Measurements from ENCODE around the gene USP24.

The USP24 gene

DNA sequence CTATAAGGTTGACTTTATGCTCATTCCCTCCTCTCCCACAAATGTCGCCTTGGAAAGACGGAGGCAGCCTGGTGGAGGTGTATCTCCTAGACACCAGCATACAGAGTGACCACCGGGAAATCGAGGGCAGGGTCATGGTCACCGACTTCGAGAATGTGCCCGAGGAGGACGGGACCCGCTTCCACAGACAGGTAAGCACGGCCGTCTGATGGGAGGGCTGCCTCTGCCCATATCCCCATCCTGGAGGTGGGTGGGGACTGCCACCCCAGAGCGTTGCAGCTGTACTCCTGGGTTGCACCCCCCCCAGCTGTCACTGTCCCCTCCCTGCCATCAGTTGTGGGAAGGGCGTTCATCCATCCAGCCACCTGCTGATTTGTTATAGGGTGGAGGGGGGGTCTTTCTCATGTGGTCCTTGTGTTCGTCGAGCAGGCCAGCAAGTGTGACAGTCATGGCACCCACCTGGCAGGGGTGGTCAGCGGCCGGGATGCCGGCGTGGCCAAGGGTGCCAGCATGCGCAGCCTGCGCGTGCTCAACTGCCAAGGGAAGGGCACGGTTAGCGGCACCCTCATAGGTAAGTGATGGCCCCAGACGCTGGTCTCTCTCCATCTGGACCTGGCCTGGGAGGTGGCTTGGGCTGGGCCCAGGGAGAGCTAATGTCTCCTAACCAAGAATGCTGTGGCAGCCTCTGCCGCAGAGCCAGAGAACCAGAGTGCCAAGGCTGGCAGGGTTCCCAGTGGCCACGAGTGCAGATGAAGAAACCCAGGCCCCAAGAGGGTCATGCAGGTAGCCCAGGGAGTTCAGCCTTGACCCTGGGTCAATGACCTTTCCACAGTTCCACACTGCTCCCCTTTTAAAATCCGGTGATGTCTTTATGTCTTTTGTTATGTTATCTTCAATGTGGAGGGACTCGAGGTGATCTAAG, 162.7 kb downstream of the USP24 start:
- no peak for DNase-seq (ENCODE audit: low read depth, low spot score)

DNA sequence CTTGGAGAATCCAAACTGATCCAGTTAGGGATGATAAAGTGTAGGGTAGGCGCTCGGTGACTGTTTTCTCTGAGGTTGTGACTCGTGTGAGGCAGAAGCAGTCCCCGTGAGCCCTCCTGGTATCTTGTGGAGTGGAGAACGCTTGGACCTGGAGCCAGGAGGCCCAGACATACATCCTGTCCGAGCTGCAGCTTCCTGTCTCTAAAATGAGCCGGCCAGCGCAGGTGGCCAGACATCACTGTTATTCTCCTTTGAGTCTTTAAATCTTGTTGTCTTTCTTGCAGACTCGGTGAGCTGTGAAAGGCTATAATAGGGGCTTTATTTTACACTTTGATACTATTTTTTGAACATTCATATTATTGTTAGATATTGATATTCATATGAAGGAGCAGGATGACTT, 163.5 kb downstream of the USP24 start:
- DNase-seq (ENCODE audit: low read depth, low spot score), result no peak

DNA sequence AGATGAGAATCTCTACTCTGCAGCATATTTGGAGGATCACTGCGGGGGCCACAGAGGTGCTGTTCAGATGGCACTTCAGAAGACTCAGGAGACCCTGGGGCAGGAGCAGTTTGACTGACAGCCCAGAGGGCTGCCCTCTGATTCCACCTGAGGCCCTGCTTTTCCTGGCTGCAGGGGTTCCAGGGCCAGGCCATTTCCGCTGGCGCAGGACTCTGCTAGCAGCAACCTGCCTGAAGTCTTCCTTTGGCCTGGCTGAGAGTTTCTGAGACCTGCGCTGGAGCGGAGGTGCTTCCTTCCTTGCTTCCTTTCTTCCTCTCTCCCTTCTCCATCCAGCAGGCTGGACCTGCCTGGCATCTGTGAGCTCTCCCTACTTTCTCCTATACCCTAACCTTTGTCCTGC, 164.0 kb downstream of the USP24 start:
- no peak for DNase-seq (ENCODE audit: low read depth, low spot score)

DNA sequence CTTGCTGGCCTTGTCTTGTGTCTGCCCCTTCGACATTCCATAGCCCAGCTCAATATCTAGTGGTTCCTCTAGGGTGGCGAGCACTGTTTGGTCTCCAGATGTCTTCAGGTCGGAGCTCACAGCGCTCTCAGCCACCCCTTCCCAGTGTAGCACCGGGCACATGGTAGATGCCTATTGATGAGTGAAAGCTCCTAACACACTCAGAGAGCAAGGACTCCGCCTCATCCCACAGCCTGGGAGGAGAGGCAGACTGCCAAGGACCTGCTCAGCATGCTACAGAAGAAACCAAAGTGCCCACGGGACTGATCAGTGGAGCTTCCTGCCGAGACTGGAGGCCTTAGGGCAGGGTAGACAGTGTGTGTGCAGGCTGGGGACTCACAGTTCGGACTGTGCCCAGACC, 164.9 kb downstream of the USP24 start:
- DNase-seq (ENCODE audit: low read depth, low spot score), result peak; percentile 50

DNA sequence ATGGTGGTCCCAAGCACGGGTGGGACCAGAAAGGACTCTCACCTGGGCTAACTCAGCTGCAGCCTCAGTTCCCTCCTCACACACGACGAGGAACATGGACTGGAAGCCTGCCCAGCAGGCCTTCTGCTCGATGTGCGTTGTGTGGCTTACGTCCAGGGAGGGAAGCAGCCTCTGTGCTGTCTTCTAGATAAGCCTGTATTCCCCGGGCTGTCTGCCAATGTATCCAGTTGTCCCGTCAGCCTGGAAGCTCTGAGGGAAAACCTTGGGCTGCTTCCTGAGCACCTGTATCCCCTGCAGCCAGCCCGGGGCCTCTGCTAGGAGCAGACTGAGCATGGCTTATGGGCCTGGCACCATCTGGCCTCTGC, 165.3 kb downstream of the USP24 start:
- no peak for DNase-seq (ENCODE audit: low read depth, low spot score)

DNA sequence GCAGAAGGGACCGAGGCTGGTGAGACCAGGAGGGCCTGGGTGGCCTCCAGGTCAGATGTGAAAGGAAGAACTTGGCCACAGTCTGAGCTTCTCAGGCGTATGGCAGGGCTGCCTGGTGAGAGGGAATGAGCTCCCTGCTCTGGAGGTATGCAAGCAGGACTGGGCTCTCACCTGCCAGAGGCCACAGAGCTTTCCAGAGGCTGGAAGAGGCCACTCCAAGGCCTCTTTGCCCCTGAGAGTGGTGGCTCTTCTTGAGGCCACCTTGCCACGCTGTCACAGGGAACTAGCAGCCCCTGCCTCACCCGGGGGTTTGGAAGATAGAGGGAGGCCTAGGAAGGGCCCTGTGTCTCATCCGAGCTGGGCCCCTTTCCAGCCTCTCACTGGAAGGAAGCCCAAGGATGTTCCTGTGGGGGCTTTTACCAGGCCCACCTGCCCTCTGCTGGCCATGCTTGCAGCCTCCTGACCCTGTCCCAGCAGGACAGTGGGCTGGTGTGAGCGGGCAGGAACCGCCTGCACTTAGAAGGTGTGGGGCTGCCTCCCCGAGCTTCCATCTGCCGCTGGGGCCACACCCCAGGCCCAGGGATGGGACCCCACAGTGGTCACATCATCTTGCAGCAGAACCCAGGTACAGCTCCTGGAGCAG, 165.8 kb downstream of the USP24 start:
- DNase-seq (ENCODE audit: low read depth, low spot score), result no peak

DNA sequence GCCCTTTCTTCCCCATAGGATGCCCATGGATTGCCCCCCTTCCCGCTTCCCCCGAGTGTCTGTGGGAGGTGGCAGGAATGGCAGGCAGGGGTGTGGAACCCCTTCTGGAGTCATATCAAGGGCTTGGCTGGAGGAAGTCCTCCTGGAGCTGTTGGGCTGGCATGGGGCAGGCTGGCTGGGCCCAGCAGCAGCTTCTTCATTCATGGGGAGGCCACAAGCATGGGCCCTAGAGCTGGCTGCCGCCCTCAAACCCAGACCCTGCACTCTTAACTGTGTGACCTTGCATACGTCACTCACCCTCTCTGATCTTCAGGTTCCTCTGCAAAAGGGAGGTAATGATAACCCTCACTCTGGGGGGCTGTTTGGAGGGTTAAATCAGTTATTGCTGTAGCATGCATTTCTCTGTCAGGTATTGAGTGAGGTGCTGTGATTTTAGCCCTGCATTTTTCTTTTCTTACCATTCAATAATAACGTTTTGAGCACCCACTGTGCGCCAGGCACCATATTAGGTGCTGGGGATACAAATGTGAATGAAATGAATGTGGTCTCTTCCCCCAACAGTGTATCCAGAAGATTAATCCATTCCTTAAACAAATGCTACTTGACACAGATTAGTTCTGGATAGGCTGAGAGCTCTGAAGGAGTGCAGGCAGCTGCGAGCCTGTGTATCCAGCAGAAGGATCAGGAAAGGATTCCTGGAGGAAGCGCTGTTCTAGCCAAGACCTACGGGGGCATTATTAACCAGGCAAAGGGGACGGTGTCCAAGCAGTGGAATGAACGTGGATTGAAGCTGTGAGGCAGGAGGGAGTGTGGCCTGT, 166.5 kb downstream of the USP24 start:
- no peak for DNase-seq (ENCODE audit: low read depth, low spot score)

DNA sequence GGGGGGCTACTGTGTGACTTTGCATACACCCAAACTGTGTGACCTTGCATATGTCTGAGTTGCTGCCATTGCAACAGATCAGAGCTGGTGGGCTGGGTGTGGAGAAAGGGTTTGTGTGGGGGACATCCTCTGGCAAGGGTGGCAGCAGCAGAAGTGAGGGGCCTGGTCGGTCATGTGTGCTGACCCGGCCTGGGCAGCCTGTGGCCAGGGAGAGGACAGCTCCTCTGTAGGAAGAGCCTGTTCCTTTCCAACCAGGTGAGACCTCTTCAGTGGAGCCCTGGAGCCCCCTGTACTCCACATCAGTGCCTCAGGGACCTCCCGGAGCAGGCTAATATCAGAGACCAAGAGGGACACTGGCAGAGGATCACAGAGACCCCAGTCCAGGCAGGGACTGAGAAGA, 167.6 kb downstream of the USP24 start:
- DNase-seq (ENCODE audit: low read depth, low spot score), result no peak

DNA sequence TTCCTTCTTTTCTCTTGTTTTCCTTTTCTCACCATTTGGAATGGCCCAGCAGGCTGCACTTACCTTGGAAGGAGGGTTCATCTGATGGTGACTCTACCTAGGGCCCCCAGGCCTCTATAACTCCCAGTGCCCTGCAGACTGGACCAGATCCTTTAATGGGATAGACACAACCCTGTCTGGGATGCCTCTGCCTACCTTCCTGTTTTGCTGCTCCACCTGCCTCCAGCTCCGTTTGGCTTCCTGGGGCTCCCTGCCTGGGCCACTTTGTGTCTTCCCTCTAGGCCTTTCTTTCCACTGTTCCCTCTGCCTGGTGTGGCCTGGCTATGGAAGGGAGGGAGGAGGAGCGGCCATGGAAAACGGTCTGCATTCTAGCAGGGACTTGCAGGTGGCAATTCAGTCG, 168.3 kb downstream of the USP24 start:
- DNase-seq (ENCODE audit: low read depth, low spot score), result no peak

DNA sequence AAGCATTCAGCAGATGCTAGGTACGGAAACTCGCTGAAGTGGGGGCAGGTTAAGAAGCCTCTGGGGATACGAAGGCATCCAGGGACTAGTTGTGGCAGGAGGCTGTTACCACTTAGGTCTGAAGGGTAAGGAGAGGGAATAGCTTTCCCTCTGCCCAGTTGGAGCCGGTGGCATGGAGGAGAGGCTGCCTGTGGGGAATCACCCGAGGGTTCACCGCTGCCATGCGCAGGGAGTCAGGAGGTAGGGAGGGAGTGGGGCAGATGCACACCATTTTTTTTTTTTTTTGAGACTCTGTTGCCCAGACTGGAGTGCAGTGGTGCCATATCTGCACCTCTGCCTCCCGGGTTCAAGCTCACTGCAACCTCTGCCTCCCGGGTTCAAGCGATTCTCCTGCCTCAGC, 169.7 kb downstream of the USP24 start:
- DNase-seq (ENCODE audit: low read depth, low spot score), result no peak

DNA sequence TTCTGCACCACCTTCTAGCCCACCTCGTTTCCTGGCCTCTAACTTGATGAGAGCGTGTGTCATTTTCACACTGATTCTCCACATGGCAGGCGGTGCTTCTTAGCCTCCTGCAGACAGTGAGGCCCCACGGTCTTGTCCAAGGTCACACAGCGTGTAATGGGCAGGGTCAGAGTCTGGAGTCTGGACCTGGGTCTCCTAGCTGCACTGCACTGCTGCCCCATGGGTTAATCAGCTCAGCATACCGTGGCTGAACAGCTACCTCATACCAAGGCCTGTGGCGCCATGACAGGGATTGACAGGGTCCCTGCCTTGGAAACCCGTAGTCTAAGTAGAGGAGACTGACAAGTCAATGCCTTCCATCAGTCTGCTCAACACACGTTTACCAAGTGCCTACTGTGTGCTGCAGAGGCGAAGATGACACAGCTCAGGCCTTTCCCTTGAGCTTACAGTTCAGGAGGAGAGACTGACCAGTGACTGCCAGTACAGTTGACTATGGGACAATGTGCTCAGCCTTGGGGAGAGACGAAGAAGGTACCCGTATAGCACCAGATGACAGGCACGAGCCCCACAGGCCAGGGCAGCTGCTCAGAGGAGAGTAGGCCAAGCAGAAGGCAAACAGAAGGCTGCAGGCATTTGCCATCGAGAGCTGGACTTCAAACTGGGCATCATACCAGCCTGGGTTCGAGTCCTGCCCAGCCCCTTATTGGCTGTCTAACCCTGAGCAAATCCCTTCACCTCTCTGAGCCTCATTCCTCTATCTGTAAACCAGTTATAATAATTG, 170.4 kb downstream of the USP24 start:
- no peak for DNase-seq (ENCODE audit: low read depth, low spot score)

DNA sequence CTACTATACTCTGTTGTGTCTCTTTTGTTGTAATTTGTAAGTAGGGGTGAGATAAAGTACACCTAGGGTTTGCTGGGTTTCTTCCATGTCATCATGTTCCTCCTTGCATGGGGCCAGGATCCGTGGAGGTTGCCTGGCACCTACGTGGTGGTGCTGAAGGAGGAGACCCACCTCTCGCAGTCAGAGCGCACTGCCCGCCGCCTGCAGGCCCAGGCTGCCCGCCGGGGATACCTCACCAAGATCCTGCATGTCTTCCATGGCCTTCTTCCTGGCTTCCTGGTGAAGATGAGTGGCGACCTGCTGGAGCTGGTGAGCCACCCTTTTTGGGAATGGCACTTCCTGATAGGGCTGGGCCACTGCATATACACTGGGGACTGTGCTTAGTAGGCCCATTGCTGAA, 171.4 kb downstream of the USP24 start:
- no peak for DNase-seq (ENCODE audit: low read depth, low spot score)

DNA sequence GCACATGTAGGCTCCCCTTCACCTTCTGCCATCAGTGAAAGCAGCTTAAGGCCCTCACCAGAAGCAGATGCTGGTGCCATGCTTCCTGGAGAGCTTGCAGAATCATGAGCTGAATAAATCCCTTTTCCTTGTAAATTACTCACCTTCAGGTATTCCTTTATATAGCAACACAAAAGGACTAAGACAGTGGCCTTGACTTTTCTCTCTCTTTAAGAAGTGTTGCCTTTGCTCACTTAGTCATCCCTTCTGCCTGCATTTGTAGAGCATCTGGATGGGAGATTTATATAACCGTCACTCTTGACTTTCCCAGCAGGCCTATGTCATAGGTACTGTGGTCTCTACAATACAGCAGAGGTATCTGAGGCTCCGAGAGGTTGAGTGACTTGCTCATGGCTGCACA, 172.2 kb downstream of the USP24 start:
- no peak for DNase-seq (ENCODE audit: low read depth, low spot score)

DNA sequence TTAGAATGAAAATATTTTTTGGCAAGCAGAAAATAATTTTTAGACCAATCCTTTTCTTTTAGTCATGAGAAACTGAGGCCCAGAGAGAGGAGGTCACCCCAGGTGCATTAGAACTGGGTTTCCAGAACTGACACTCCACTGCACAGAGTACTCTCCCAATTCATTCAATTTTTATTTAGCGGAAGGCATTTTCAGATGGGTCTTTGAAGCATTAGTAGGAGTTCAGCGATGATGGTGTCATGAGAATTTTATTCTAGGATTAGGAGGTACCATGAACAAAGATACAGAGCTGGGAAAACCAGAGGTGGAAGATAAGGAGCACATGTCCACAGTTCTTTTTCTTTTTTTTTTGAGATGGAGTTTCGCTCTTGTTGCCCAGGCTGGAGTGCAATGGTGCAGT, 173.6 kb downstream of the USP24 start:
- no peak for DNase-seq (ENCODE audit: low read depth, low spot score)

DNA sequence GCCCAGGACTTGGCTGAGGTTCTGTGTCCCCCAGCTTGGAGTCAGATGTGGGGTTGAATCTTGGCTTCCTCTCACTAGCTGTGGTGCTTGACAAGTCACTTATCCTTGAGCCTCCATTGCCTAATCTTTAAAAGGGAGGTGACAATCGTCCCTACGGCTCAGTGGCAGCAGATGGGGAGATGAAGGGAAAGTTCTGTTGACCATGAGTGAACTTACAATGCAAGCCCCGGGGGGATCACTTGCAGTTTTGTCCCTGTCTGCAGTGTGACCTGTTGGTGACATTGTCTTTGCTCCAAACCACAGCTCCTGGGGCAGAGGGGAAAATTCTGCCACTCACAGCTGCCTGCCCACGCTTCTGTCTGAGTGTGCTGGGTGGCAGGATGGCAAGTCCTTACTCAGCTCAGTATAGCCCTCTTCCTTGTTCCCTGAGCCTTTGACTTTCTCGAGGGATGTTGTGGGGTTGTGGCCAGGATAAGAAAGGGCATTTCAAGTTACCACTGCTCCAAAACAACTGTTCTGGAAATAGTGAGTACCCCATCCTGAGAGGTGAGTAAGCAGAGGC, 174.2 kb downstream of the USP24 start:
- no peak for DNase-seq (ENCODE audit: low read depth, low spot score)

DNA sequence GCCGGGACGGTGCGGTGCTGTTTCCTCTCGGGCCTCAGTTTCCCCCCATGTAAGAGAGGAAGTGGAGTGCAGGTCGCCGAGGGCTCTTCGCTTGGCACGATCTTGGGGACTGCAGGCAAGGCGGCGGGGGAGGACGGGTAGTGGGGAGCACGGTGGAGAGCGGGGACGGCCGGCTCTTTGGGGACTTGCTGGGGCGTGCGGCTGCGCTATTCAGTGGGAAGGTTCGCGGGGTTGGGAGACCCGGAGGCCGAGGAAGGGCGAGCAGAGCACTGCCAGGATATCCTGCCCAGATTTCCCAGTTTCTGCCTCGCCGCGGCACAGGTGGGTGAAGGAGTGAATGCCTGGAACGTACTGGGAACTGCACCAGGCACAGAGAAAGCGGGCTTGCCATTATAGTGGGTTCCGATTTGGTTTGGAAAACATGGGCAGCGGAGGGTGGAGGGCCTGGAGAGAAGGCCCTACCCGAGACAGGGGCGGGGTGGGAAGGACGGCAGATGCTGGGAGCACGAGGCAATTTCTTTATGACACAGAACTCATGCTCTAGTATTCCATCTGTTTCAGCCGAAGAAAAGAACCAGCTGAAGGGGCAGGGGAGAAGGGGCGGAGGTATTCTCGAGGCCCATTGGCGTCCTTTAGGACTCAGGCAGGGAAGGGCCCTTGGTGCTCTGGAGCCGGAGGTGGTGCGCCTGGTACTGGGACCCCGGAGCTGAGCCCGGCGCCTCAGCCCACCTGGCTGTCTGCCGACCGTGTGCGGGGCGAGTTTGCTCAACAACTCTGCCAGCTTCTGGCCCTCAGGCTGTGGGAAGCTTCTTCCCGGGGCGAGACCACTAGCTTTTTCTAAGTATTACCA, 174.9 kb downstream of the USP24 start:
- no peak for DNase-seq (ENCODE audit: low read depth, low spot score)

DNA sequence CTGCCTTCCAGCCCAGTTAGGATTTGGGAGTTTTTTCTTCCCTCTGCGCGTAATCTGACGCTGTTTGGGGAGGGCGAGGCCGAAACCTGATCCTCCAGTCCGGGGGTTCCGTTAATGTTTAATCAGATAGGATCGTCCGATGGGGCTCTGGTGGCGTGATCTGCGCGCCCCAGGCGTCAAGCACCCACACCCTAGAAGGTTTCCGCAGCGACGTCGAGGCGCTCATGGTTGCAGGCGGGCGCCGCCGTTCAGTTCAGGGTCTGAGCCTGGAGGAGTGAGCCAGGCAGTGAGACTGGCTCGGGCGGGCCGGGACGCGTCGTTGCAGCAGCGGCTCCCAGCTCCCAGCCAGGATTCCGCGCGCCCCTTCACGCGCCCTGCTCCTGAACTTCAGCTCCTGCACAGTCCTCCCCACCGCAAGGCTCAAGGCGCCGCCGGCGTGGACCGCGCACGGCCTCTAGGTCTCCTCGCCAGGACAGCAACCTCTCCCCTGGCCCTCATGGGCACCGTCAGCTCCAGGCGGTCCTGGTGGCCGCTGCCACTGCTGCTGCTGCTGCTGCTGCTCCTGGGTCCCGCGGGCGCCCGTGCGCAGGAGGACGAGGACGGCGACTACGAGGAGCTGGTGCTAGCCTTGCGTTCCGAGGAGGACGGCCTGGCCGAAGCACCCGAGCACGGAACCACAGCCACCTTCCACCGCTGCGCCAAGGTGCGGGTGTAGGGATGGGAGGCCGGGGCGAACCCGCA, 175.7 kb downstream of the USP24 start, which contains the start of gene PCSK9:
PCSK9 (plus strand) TSS at position 207 of the 741 bp plus-strand sequence; CDS start at position 497, 290 bp downstream.
- no peak for DNase-seq (ENCODE audit: low read depth, low spot score)

DNA sequence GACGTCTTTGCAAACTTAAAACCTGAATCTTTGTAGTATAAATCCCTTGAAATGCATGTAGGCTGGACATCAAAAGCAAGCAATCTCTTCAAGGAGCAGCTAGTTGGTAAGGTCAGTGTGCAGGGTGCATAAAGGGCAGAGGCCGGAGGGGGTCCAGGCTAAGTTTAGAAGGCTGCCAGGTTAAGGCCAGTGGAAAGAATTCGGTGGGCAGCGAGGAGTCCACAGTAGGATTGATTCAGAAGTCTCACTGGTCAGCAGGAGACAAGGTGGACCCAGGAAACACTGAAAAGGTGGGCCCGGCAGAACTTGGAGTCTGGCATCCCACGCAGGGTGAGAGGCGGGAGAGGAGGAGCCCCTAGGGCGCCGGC, 176.2 kb downstream of the USP24 start:
- DNase-seq (ENCODE audit: low read depth, low spot score), result no peak

DNA sequence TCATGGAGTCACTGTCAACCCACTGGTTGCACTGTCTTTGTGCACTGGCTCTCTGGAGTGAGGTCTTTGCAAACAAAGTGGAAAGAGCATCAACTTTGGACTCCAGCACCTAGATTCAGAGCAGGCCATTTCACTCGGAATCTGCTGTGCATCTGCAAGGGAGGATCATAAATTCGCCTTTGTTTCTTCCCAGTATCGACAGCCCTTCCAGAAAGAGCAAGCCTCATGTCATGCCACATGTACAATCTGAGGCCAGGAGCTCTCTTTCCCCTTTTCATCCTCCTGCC, 176.7 kb downstream of the USP24 start:
- no peak for DNase-seq (ENCODE audit: low read depth, low spot score)

All from brain pericyte (primary cell).